HG03175 (cell line): ENCODE measurements around the gene MYO18B.

ENCODE experiments used
- ATAC-seq: cut with Tn5 transposase; IDR thresholded peaks from one replicate; pipeline ENCODE4 v1.9.1; 2021; ENCODE audit warnings: mild to moderate bottlenecking, moderate library complexity; ENCODE audit not compliant: unreplicated experiment

The MYO18B gene

GRCh38 chr22:25896098-25896497 is 154.1 kb downstream of the MYO18B start:
- ATAC-seq = no peak

- ATAC-seq = no peak
These were observed 154.6 kb downstream of the MYO18B start for GRCh38 chr22:25896592-25896991.

GRCh38 chr22:25898707-25899365 is 156.8 kb downstream of the MYO18B start:
- ATAC-seq = no peak

- no peak for ATAC-seq
These were observed 157.6 kb downstream of the MYO18B start for GRCh38 chr22:25899566-25899965.

GRCh38 chr22:25900390-25900789 is 158.4 kb downstream of the MYO18B start:
- ATAC-seq = no peak

GRCh38 chr22:25900880-25901279 is 158.9 kb downstream of the MYO18B start:
- ATAC-seq = no peak

- no peak for ATAC-seq
These were observed 160.4 kb downstream of the MYO18B start for GRCh38 chr22:25902402-25902801.

GRCh38 chr22:25903294-25903693 is 161.3 kb downstream of the MYO18B start:
- ATAC-seq = no peak

- ATAC-seq = no peak
These were observed 166.2 kb downstream of the MYO18B start for GRCh38 chr22:25908212-25908611.

- ATAC-seq = no peak
These were observed 166.8 kb downstream of the MYO18B start for GRCh38 chr22:25908755-25909154.

GRCh38 chr22:25909614-25910387 is 167.8 kb downstream of the MYO18B start:
- no peak for ATAC-seq

- ATAC-seq = no peak
These were observed 169.4 kb downstream of the MYO18B start for GRCh38 chr22:25911243-25911972.

- no peak for ATAC-seq
These were observed 177.5 kb downstream of the MYO18B start for GRCh38 chr22:25919452-25919851.

GRCh38 chr22:25922141-25922540 is 180.2 kb downstream of the MYO18B start:
- no peak for ATAC-seq

- no peak for ATAC-seq
These were observed 181.9 kb downstream of the MYO18B start for GRCh38 chr22:25923914-25924313.

GRCh38 chr22:25928038-25928437 is 186.1 kb downstream of the MYO18B start:
- ATAC-seq = no peak

GRCh38 chr22:25929321-25929878 is 187.4 kb downstream of the MYO18B start:
- ATAC-seq = no peak

GRCh38 chr22:25930083-25930482 is 188.1 kb downstream of the MYO18B start:
- no peak for ATAC-seq

- no peak for ATAC-seq
These were observed 188.9 kb downstream of the MYO18B start for GRCh38 chr22:25930788-25931310.

- ATAC-seq = no peak
These were observed 191.3 kb downstream of the MYO18B start for GRCh38 chr22:25933158-25933788.
